A673 (cell line): ENCODE results near the gene CHMP6.

Source experiments
- EZH2 ChIP-seq: fragments of 200-600 bp; sonication (generic); IDR thresholded peaks from 2 replicates; pipeline ENCODE4 v1.6.1; 2017; ENCODE audit warnings: borderline replicate concordance, low read depth, mild to moderate bottlenecking, mixed read lengths, antibody characterized with exemption, low read length; ENCODE audit not compliant: poor library complexity, severe bottlenecking
- TF ChIP-seq, protein P1 (sequence below): fragments of 300-800, 200-600 bp; sonication (generic); conservative IDR thresholded peaks from 2 replicates; pipeline ENCODE4 v1.5.1; 2017; ENCODE audit warnings: low read depth, mild to moderate bottlenecking, antibody characterized with exemption, low read length, moderate library complexity, mixed read lengths

DNA sequence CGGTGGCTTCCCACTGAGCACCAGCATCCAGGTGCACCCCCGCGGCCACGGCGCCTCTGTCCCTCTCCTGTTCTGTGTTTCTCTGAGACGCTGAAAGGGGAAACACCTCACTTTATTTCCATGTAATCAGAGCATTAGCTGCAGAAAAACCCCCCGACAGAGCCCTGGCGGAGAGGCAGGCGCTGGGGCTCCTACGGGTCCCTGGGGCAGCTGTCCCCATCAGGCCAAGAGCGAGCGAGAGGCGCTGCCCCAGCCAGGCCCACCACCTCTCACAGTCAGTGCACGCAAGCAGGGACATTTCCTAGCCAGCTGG, 27.1 kb upstream of the CHMP6 start:
- no peak for TF ChIP-seq EZH2
- TF ChIP-seq, protein P1, sequence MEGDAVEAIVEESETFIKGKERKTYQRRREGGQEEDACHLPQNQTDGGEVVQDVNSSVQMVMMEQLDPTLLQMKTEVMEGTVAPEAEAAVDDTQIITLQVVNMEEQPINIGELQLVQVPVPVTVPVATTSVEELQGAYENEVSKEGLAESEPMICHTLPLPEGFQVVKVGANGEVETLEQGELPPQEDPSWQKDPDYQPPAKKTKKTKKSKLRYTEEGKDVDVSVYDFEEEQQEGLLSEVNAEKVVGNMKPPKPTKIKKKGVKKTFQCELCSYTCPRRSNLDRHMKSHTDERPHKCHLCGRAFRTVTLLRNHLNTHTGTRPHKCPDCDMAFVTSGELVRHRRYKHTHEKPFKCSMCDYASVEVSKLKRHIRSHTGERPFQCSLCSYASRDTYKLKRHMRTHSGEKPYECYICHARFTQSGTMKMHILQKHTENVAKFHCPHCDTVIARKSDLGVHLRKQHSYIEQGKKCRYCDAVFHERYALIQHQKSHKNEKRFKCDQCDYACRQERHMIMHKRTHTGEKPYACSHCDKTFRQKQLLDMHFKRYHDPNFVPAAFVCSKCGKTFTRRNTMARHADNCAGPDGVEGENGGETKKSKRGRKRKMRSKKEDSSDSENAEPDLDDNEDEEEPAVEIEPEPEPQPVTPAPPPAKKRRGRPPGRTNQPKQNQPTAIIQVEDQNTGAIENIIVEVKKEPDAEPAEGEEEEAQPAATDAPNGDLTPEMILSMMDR: no peak
